Measurements from ENCODE around the gene BPTF. TPM values are rescaled to one million over a fixed set of nuclear protein-coding genes. Genes with fewer than 3 reads are reported as not detected.
A peak's percentile ranks its signal among the peaks of the same experiment; 100 is the strongest.
"Not testable (repeated sequence)": the region's sequence is repeated elsewhere in the genome, so short reads cannot be mapped to it uniquely, and the experiment has no call there.

The BPTF gene
- polyA plus RNA-seq, 2 of the 4 experiments (the other 2 are of a cell fraction): 26.3 to 60.7 TPM

GRCh38 chr17:68022547-68022946 lies 197.2 kb downstream of the BPTF start:
- WGBS (ENCODE audit: missing lambda C conversion rate): 88% methylated on average over 15 of the region's 15 CpGs
- not testable (repeated sequence) for H3K4me3 ChIP-seq; H3K4me2 ChIP-seq; H3K27ac ChIP-seq; H3K4me1 ChIP-seq; ATAC-seq; FAIRE-seq; H3K9me3 ChIP-seq; DNase-seq (ENCODE audit: low read depth in 1 of 2, low spot score in 1 of 2)
- CTCF ChIA-PET: interaction anchor here (0.6 to 1.8 kb wide), 3 partner anchors 11 to 222 kb away, joined by 3 to 4 read pairs (median 4); no protein-coding TSS in a partner anchor
- TF ChIP-seq CTCF (IDR thresholded peaks at IDR 0.05) (peak; percentile 27; the same call in 2 of the 3 replicates), RAD21 (conservative IDR thresholded peaks at IDR 0.05 in 1 of 2, IDR thresholded peaks at IDR 0.05 in 1 of 2) (0 out of 5 replicates have a peak, but pooled peaks of 1 of the 2 experiments have one; percentile 19)
- POLR2A ChIA-PET: interaction anchor here (0.6 kb wide), 1 partner anchor 11 kb away, joined by 4 read pairs; no protein-coding TSS in a partner anchor

GRCh38 chr17:68029512-68030215 lies 204.4 kb downstream of the BPTF start:
- no peak for TF ChIP-seq MAX (IDR thresholded peaks at IDR 0.05)
- TF ChIP-seq TFCP2L1 (CRISPR knock-in tag; IDR thresholded peaks at IDR 0.05): no peak
- H3K4me3 ChIP-seq: no peak overlapping the region
- no peak overlapping the region for H3K4me2 ChIP-seq
- DNase-seq (ENCODE audit: low read depth in 1 of 2, low spot score in 1 of 2) (no peak), FAIRE-seq (no peak), ATAC-seq (no peak)
- POLR2A ChIA-PET: no interaction called here
- peaks cover 16% of the 10 kb centered on the region for H3K4me1 ChIP-seq
- no peaks in the 10 kb centered on the region for H3K9me3 ChIP-seq
- H3K27ac ChIP-seq: no peak overlapping the region
- CTCF ChIA-PET: interaction anchor here (0.8 kb wide), 2 partner anchors 9 to 10 kb away, joined by 3 to 4 read pairs; no protein-coding TSS in a partner anchor
- 49% methylated on average over 8 of the region's 8 CpGs for WGBS (ENCODE audit: missing lambda C conversion rate)

Small RNAs within 50 kb of the gene (small RNA-seq; reads per million reads assigned to genes)
- 0 reads per million in 6 experiments for gene RN7SL622P

Other genes starting within 250 kb of the BPTF start
- gene NOL11, start 107.6 kb upstream of the BPTF start, polyA plus RNA-seq (2011; rRNA removed): 105 and 118 TPM in 2 replicates
- 79.6 to 94.0 TPM (median 93.8 TPM) in 3 replicates for gene NOL11, start 107.6 kb upstream of the BPTF start, polyA plus RNA-seq (2017; fragmentation: RNase III; extraction: RNeasy Plus Mini Kit Qiagen cat#74134 plus additional on column Dnase treatment)
- gene C17orf58, start 171.0 kb downstream of the BPTF start, polyA plus RNA-seq (2011; rRNA removed): 18.4 and 20.0 TPM in 2 replicates
- gene C17orf58, start 171.0 kb downstream of the BPTF start, polyA plus RNA-seq (2017; fragmentation: RNase III; extraction: RNeasy Plus Mini Kit Qiagen cat#74134 plus additional on column Dnase treatment): 9.6 to 11.2 TPM (median 9.9 TPM) in 3 replicates
- 382 and 429 TPM in 2 replicates for gene KPNA2, start 210.2 kb downstream of the BPTF start, polyA plus RNA-seq (2011; rRNA removed)
- gene KPNA2, start 210.2 kb downstream of the BPTF start, polyA plus RNA-seq (2017; fragmentation: RNase III; extraction: RNeasy Plus Mini Kit Qiagen cat#74134 plus additional on column Dnase treatment): 614 to 826 TPM (median 700 TPM) in 3 replicates

Measured in A549 (cell line).